H1 (cell line): ENCODE measurements around the gene EVA1C. TPM values are rescaled to one million over a fixed set of nuclear protein-coding genes. Genes with fewer than 3 reads are reported as not detected.

Experiments
- ATF2 ChIP-seq: IDR thresholded peaks from 2 replicates; pipeline ENCODE4 v1.6.1; 2012; ENCODE audit warnings: low read length, inconsistent platforms
- CHD2 ChIP-seq: IDR thresholded peaks from 2 replicates; pipeline ENCODE4 v1.6.1; 2012; ENCODE audit warnings: low read length, improper control_type of control experiment
- CTBP2 ChIP-seq: IDR thresholded peaks from 2 replicates; pipeline ENCODE4 v1.7.0; 2011; ENCODE audit warnings: borderline replicate concordance, mild to moderate bottlenecking, moderate library complexity, mixed read lengths, low read length; ENCODE audit not compliant: insufficient read depth, insufficient read length
- CTCF ChIP-seq, 3 experiments: IDR thresholded peaks; 1 replicate in 2 of 3; 2 replicates in 1 of 3; pipeline versions ENCODE4 v1.5.1 to v1.6.1; 2011; ENCODE audit warnings: low read length in 3 of 3, mild to moderate bottlenecking in 3 of 3, inconsistent platforms in 2 of 3, low read depth in 1 of 3, moderate library complexity in 1 of 3; ENCODE audit not compliant: insufficient read depth in 1 of 3; ENCODE audit errors: control extremely low read depth in 1 of 3
- EP300 ChIP-seq, 2 experiments: IDR thresholded peaks; 1 replicate in 1 of 2; 2 replicates in 1 of 2; pipeline ENCODE4 v1.6.1; 2011 to 2012; ENCODE audit warnings: low read depth in 2 of 2, low read length in 2 of 2, mild to moderate bottlenecking in 2 of 2, borderline replicate concordance in 1 of 2, inconsistent platforms in 1 of 2, moderate library complexity in 1 of 2
- JUND ChIP-seq: IDR thresholded peaks from 2 replicates; pipeline ENCODE4 v1.6.1; 2011; ENCODE audit warnings: mild to moderate bottlenecking, improper control_type of control experiment, low read length
- KDM4A ChIP-seq: IDR thresholded peaks from one replicate; pipeline ENCODE4 v1.7.1; 2012; ENCODE audit warnings: low read depth, mild to moderate bottlenecking, moderate library complexity, low read length, inconsistent platforms; ENCODE audit not compliant: severe bottlenecking
- MAX ChIP-seq: IDR thresholded peaks from 2 replicates; pipeline ENCODE4 v1.6.1; 2012; ENCODE audit warnings: inconsistent platforms
- NRF1 ChIP-seq: IDR thresholded peaks from 2 replicates; pipeline ENCODE4 v1.6.1; 2011; ENCODE audit warnings: mild to moderate bottlenecking, low read depth, low read length, improper control_type of control experiment
- polyA plus RNA-seq, 7 experiments: library from polyadenylated mRNA; depleted of rRNA in 3 of 7; stranded (reverse) in 5 of 7; unstranded in 2 of 7; fragments of >200 nt in 5 of 7; fragments of 200-250 nt in 2 of 7; gene quantifications; 1 replicate in 5 of 7; 2 replicates in 1 of 7; 4 replicates in 1 of 7; pipeline versions ENCODE4 v1.2.1 to v1.2.3, GENCODE V29; 2011 to 2013; ENCODE audit warnings: missing spikeins in 2 of 7, mixed read lengths in 2 of 7
- total RNA-seq: library from RNA; stranded (reverse); fragmentation: NEBNext Ultra II Directional; extraction: Animal tissue kit (Norgen Biotek cat#: 25700); gene quantifications from 2 replicates; pipeline ENCODE4 v1.2.1, GENCODE V29; 2021

Gene EVA1C
- total and polyA plus RNA-seq, 2 of the 8 experiments (the other 6 are each of a cell fraction or from before 2014, with no cell fraction given): 2.6 to 3.6 TPM

GRCh38 chr21:32368386-32368785 lies 44.1 kb upstream of the EVA1C start (continued):
- no peak for TF ChIP-seq CTCF (IDR thresholded peaks at IDR 0.05; ENCODE audit: control extremely low read depth in 1 of 3, insufficient read depth in 1 of 3, low read depth in 1 of 3, low read length in 3 of 3)
- TF ChIP-seq EP300 (IDR thresholded peaks at IDR 0.05; ENCODE audit: borderline replicate concordance in 1 of 2, low read depth in 2 of 2, low read length in 2 of 2): no peak
- TF ChIP-seq ATF2: no peak
- TF ChIP-seq CTBP2: no peak
- no peak for TF ChIP-seq MAX
- no peak for TF ChIP-seq KDM4A
- no peak for TF ChIP-seq CHD2
- no peak for TF ChIP-seq JUND
- no peak for TF ChIP-seq NRF1
